Esophagus squamous epithelium (tissue), 5 donors: Measurements from ENCODE around the gene IL17RB. TPM values are rescaled to one million over a fixed set of nuclear protein-coding genes. Genes with fewer than 3 reads are reported as not detected.

Experiments
- DNase-seq: peaks from one replicate; lab custom pipeline; 2025; lab: John Stamatoyannopoulos, UW
- H3K27ac ChIP-seq, 4 donors: fragments of 200-600 bp; sonication (generic); one replicate each; pipeline ENCODE4 v1.5.1; 2016 to 2019; ENCODE audit warnings: mild to moderate bottlenecking in 1 of 4
- H3K27me3 ChIP-seq, 4 donors: fragments of 200-600 bp; sonication (generic); 1 replicate in 3 of 4; 2 replicates in 1 of 4; pipeline versions ENCODE4 v1.5.1 to v1.6.0; 2017 to 2021; ENCODE audit warnings: antibody characterized with exemption in 1 of 4
- H3K36me3 ChIP-seq, 3 donors: fragments of 200-600 bp; sonication (generic); one replicate each; pipeline ENCODE4 v1.5.1; 2016 to 2019
- H3K4me1 ChIP-seq, 3 donors: fragments of 200-600 bp; sonication (generic); one replicate each; pipeline ENCODE4 v1.5.1; 2017 to 2019
- H3K4me3 ChIP-seq, 4 donors: fragments of 200-600 bp; sonication (generic); 1 replicate in 3 of 4; 2 replicates in 1 of 4; pipeline ENCODE4 v1.5.1; 2016 to 2019; ENCODE audit warnings: mild to moderate bottlenecking in 2 of 4, moderate library complexity in 1 of 4
- H3K9me3 ChIP-seq, 3 donors: fragments of 200-600 bp; sonication (generic); one replicate each; pipeline ENCODE4 v1.5.1; 2016 to 2019
- CTCF ChIP-seq, 6 experiments: fragments of 450-650 bp in 4 of 6; fragments of 200-600 bp in 2 of 6; sonication (generic) in 2 of 6; IDR thresholded peaks; one replicate each; pipeline ENCODE4 v1.5.1; 2016 to 2019; ENCODE audit warnings: antibody characterized with exemption in 6 of 6, mild to moderate bottlenecking in 4 of 6, moderate library complexity in 4 of 6
- POLR2A ChIP-seq, 4 donors: fragments of 450-650 bp; IDR thresholded peaks; one replicate each; pipeline ENCODE4 v1.6.1; 2017; ENCODE audit warnings: antibody characterized with exemption in 4 of 4, mild to moderate bottlenecking in 4 of 4, moderate library complexity in 3 of 4
- WGBS, 2 donors: methylation state at CpG; one replicate each; pipeline ENCODE4 v1.1.5; 2018; 5-methylcytosine and 5-hydroxymethylcytosine counted together
- intact Hi-C: fragments of 100-400 bp; cut with DNase I; formaldehyde crosslinking; loops from one replicate; pipeline ENCODE4 v1.15.0; 2022
- total RNA-seq, 4 donors: library from RNA; depleted of rRNA; stranded (reverse); fragments of >200 nt; gene quantifications; one replicate each; pipeline ENCODE4 v1.1.0, GENCODE V29; 2016
- donor health status: DM: yes; HTN: yes; CAD: no.

IL17RB gene
- total RNA-seq, 4 donors from 2014 or later, result 0.23 to 0.66 (median 0.52) TPM

- DNase-seq, result no peak
- TF ChIP-seq POLR2A (IDR thresholded peaks at IDR 0.05) (no peak), CTCF (IDR thresholded peaks at IDR 0.05) (peak in 2 of 6 experiments; percentile 21 to 22)
- Histone ChIP-seq H3K9me3 (no peaks in the 10 kb centered on the region), H3K27ac (peak overlapping the region; percentile 13 to 75 (median 58)), H3K27me3 (peaks cover 0 to 54% (median 0%) of the 10 kb centered on the region in 4 donors), H3K36me3 (no peaks in the 10 kb centered on the region), H3K4me1 (peaks cover 6 to 20% (median 10%) of the 10 kb centered on the region in 3 donors), H3K4me3 (peak overlapping the region; percentile 47 to 86 (median 68))
- intact Hi-C loops, result no loop called here
- 67 to 79% methylated on average over 1 to 5 of the region's 25 CpGs for WGBS, 2 donors
These were observed 1.1 kb upstream of the IL17RB start for GRCh38 chr3:53845103-53845880.

- no peak for TF ChIP-seq CTCF (IDR thresholded peaks at IDR 0.05)
- peak overlapping the region; percentile 47 to 86 (median 68) for H3K4me3 ChIP-seq
- intact Hi-C loops, result no loop called here
- no peaks in the 10 kb centered on the region for H3K9me3 ChIP-seq
- DNase-seq, result no peak
- H3K27ac ChIP-seq, result peak overlapping the region; percentile 13 to 75 (median 58)
- no CpG with 5 or more reads among the region's 34 CpGs for WGBS, 2 donors
- peaks cover 6 to 20% (median 10%) of the 10 kb centered on the region in 3 donors for H3K4me1 ChIP-seq
- H3K36me3 ChIP-seq, result no peaks in the 10 kb centered on the region
- peaks cover 0 to 54% (median 0%) of the 10 kb centered on the region in 4 donors for H3K27me3 ChIP-seq
These were observed 561 bp upstream of the IL17RB start for GRCh38 chr3:53845881-53846133.

GRCh38 chr3:53846851-53847155 is 435 bp downstream of the IL17RB start:
- WGBS, 2 donors, result 48 to 60% methylated on average over 5 to 10 of the region's 10 CpGs

GRCh38 chr3:53849916-53850315 is 3.5 kb downstream of the IL17RB start:
- no peaks in the 10 kb centered on the region for H3K36me3 ChIP-seq
- no peak overlapping the region for H3K27ac ChIP-seq
- TF ChIP-seq CTCF (IDR thresholded peaks at IDR 0.05) (no peak), POLR2A (IDR thresholded peaks at IDR 0.05) (no peak)
- no peak overlapping the region for H3K4me3 ChIP-seq
- DNase-seq, result no peak
- H3K4me1 ChIP-seq, result peaks cover 6 to 20% (median 10%) of the 10 kb centered on the region in 3 donors
- H3K9me3 ChIP-seq, result no peaks in the 10 kb centered on the region
- 91 to 94% methylated on average over 7 of the region's 7 CpGs for WGBS, 2 donors
- peaks cover 0 to 49% (median 0%) of the 10 kb centered on the region in 4 donors for H3K27me3 ChIP-seq
- intact Hi-C loops, result no loop called here

More at GRCh38 chr3:53846851-53847155, 435 bp downstream of the IL17RB start:
- H3K27me3 ChIP-seq, result peaks cover 0 to 56% (median 0%) of the 10 kb centered on the region in 4 donors
- no peak for DNase-seq
- H3K36me3 ChIP-seq, result no peaks in the 10 kb centered on the region
- no peak for TF ChIP-seq POLR2A (IDR thresholded peaks at IDR 0.05)
- no peak overlapping the region for H3K27ac ChIP-seq
- intact Hi-C loops, result no loop called here
- H3K9me3 ChIP-seq, result no peaks in the 10 kb centered on the region
- peaks cover 6 to 20% (median 10%) of the 10 kb centered on the region in 3 donors for H3K4me1 ChIP-seq
- peak overlapping the region; percentile 47 to 86 (median 68) for H3K4me3 ChIP-seq

- DNase-seq, result no peak
- intact Hi-C loops, result no loop called here
- Histone ChIP-seq H3K4me1 (peaks cover 6 to 11% (median 10%) of the 10 kb centered on the region in 3 donors), H3K9me3 (no peaks in the 10 kb centered on the region), H3K36me3 (no peaks in the 10 kb centered on the region), H3K27ac (no peak overlapping the region), H3K4me3 (no peak overlapping the region), H3K27me3 (peaks cover 0 to 40% (median 0%) of the 10 kb centered on the region in 4 donors)
- TF ChIP-seq CTCF (IDR thresholded peaks at IDR 0.05) (no peak), POLR2A (IDR thresholded peaks at IDR 0.05) (no peak)
- 48 to 62% methylated on average over 4 to 5 of the region's 5 CpGs for WGBS, 2 donors
These were observed 4.5 kb downstream of the IL17RB start for GRCh38 chr3:53850895-53851294.
